ENCODE results near the gene AFMID.
"Not testable (repeated sequence)": the region's sequence is repeated elsewhere in the genome, so short reads cannot be mapped to it uniquely, and the experiment has no call there.

- TF ChIP-seq CTCF (IDR thresholded peaks at IDR 0.05; ENCODE audit: borderline replicate concordance, extremely low read depth, low read length, poor library complexity, severe bottlenecking); EZH2 (IDR thresholded peaks at IDR 0.05; ENCODE audit: borderline replicate concordance, low read depth, low read length, severe bottlenecking): not testable (repeated sequence)
These were observed 47.9 kb downstream of the AFMID start for GRCh38 chr17:78235022-78235421.
